B cell (primary cell): ENCODE data around the gene DNAJC1. TPM values are rescaled to one million over a fixed set of nuclear protein-coding genes. Genes with fewer than 3 reads are reported as not detected.

Experiments
- ATAC-seq: fragments of 200-7000 bp; cut with Tn5 transposase; one replicate; pipeline ENCODE4 v1.10.0; 2021; ENCODE audit warnings: low read depth, mild to moderate bottlenecking, moderate number of reproducible peaks, moderate library complexity
- CTCF ChIA-PET: fragments of 350-600 bp; sonication (Branson Sonifier 250); formaldehyde crosslinking; loops from one replicate; lab custom pipeline; 2021; ENCODE audit warnings: antibody characterized with exemption, inconsistent platforms; lab: Charles Lee
- POLR2A ChIA-PET: fragments of 350-600 bp; sonication (Branson Sonifier 250); formaldehyde crosslinking; loops from one replicate; lab custom pipeline; 2021; ENCODE audit warnings: antibody characterized with exemption; lab: Charles Lee
- DNase-seq: peaks from one replicate; pipeline ENCODE4 v3.0.0; 2013
- H2AFZ ChIP-seq: 2 replicates; pipeline ENCODE4 v1.6.1; 2012; ENCODE audit warnings: mild to moderate bottlenecking, low read depth, low read length; ENCODE audit not compliant: insufficient read depth, poor library complexity, severe bottlenecking
- H3K27ac ChIP-seq, 2 donors: 1 replicate in 1 of 2; 2 replicates in 1 of 2; pipeline ENCODE4 v1.5.1; 2012 to 2013; ENCODE audit warnings: low read length in 2 of 2, mild to moderate bottlenecking in 2 of 2, moderate library complexity in 1 of 2
- H3K27me3 ChIP-seq, 4 experiments: fragments of 200-600 bp in 1 of 4; sonication (generic) in 1 of 4; replicated peaks in 1 of 4; 1 replicate in 2 of 4; 2 replicates in 2 of 4; pipeline versions ENCODE4 v1.6.1 to v1.7.0; 2013 to 2016; ENCODE audit warnings: low read length in 3 of 4, mild to moderate bottlenecking in 2 of 4, mixed read lengths in 1 of 4, moderate library complexity in 1 of 4; ENCODE audit not compliant: insufficient read depth in 4 of 4, control insufficient read depth in 3 of 4; ENCODE audit errors: control extremely low read depth in 1 of 4
- H3K36me3 ChIP-seq, 2 experiments: replicated peaks in 1 of 2; 1 replicate in 1 of 2; 2 replicates in 1 of 2; pipeline versions ENCODE4 v1.6.1 to v1.7.1; 2013; ENCODE audit warnings: low read length in 1 of 2; ENCODE audit not compliant: insufficient read depth in 2 of 2, control insufficient read depth in 1 of 2; ENCODE audit errors: control extremely low read depth in 1 of 2, extremely low read depth in 1 of 2
- H3K4me1 ChIP-seq, 2 donors: fragments of 200-600 bp in 1 of 2; sonication (generic) in 1 of 2; 1 replicate in 1 of 2; 2 replicates in 1 of 2; pipeline versions ENCODE4 v1.5.1 to v1.6.1; 2013 to 2017; ENCODE audit warnings: low read length in 2 of 2; ENCODE audit not compliant: control insufficient read depth in 2 of 2, insufficient read depth in 2 of 2
- H3K4me2 ChIP-seq: replicated peaks from 2 replicates; pipeline ENCODE3; 2012; ENCODE audit warnings: mild to moderate bottlenecking, low read depth, low read length; ENCODE audit not compliant: poor library complexity, severe bottlenecking
- H3K4me3 ChIP-seq, 5 experiments: fragments of 200-600 bp in 1 of 5; sonication (generic) in 1 of 5; 1 replicate in 3 of 5; 2 replicates in 2 of 5; pipeline versions ENCODE4 v1.5.1 to v1.7.0; 2011 to 2016; ENCODE audit warnings: low read length in 4 of 5, mild to moderate bottlenecking in 4 of 5, low read depth in 2 of 5, control low read depth in 1 of 5, moderate library complexity in 1 of 5; ENCODE audit not compliant: insufficient read depth in 1 of 5; ENCODE audit errors: control extremely low read depth in 1 of 5, extremely low read depth in 1 of 5
- H3K79me2 ChIP-seq: fragments of 200-600 bp; sonication (generic); one replicate; pipeline ENCODE4 v1.6.0; 2016; ENCODE audit warnings: low read length; ENCODE audit not compliant: control insufficient read depth, insufficient read depth
- H3K9ac ChIP-seq: fragments of 200-600 bp; sonication (generic); 2 replicates; pipeline ENCODE4 v1.6.1; 2017; ENCODE audit warnings: mild to moderate bottlenecking, low read length, moderate library complexity
- H3K9me3 ChIP-seq, 3 donors: one replicate each; pipeline versions ENCODE4 v1.6.1 to v1.7.1; 2013; ENCODE audit warnings: low read length in 2 of 3; ENCODE audit not compliant: control insufficient read depth in 2 of 3, insufficient read depth in 1 of 3; ENCODE audit errors: control extremely low read depth in 1 of 3
- H4K20me1 ChIP-seq: 2 replicates; pipeline ENCODE4 v1.6.0; 2012; ENCODE audit warnings: mild to moderate bottlenecking, low read length; ENCODE audit not compliant: insufficient read depth, control insufficient read depth, poor library complexity, severe bottlenecking
- H3K27ac Mint-ChIP-seq: one replicate; pipeline ENCODE4 v1.8.0; 2021; ENCODE audit warnings: mixed read lengths
- H3K27me3 Mint-ChIP-seq: one replicate; pipeline ENCODE4 v1.8.0; 2021; ENCODE audit warnings: mixed read lengths
- H3K4me1 Mint-ChIP-seq: one replicate; pipeline ENCODE4 v1.8.0; 2021; ENCODE audit warnings: mixed read lengths
- H3K4me3 Mint-ChIP-seq: one replicate; pipeline ENCODE4 v1.8.0; 2021; ENCODE audit warnings: mixed read lengths
- H3K9me3 Mint-ChIP-seq: one replicate; pipeline ENCODE4 v1.8.0; 2022; ENCODE audit warnings: mixed read lengths; ENCODE audit not compliant: insufficient read depth
- EZH2 ChIP-seq: IDR thresholded peaks from 2 replicates; pipeline ENCODE4 v1.6.1; 2012; ENCODE audit warnings: borderline replicate concordance, low read depth, mild to moderate bottlenecking, moderate library complexity, low read length; ENCODE audit not compliant: insufficient read depth, poor library complexity, severe bottlenecking
- WGBS: methylation state at CpG from one replicate; pipeline ENCODE4 v1.1.5; 2013; ENCODE audit warnings: missing lambda C conversion rate; ENCODE audit not compliant: insufficient coverage; 5-methylcytosine and 5-hydroxymethylcytosine counted together
- intact Hi-C: fragments of 100-400 bp; cut with micrococcal nuclease; formaldehyde crosslinking; loops from one replicate; pipeline ENCODE4 v1.10.0; 2022
- polyA plus RNA-seq: library from polyadenylated mRNA; depleted of rRNA; stranded (reverse); fragments of >200 nt; gene quantifications from 2 replicates; pipeline ENCODE4 v1.2.3, GENCODE V29; 2012
- total RNA-seq, 2 donors: library from RNA; stranded (reverse); fragments of 120-200 nt in 1 of 2; gene quantifications; 1 replicate in 1 of 2; 2 replicates in 1 of 2; pipeline versions ENCODE4 v1.2.3 to v1.2.4, GENCODE V29; 2013 to 2022
- TF ChIP-seq, protein P1 (sequence below): fragments of 200-600 bp; IDR thresholded peaks from one replicate; pipeline ENCODE4 v1.8.0; 2022; ENCODE audit warnings: antibody characterized with exemption, mild to moderate bottlenecking

The DNAJC1 gene
- total and polyA plus RNA-seq, 2 donors (not counting 1 experiment from before 2014, with no cell fraction given): 9.4 to 15.4 TPM

DNA sequence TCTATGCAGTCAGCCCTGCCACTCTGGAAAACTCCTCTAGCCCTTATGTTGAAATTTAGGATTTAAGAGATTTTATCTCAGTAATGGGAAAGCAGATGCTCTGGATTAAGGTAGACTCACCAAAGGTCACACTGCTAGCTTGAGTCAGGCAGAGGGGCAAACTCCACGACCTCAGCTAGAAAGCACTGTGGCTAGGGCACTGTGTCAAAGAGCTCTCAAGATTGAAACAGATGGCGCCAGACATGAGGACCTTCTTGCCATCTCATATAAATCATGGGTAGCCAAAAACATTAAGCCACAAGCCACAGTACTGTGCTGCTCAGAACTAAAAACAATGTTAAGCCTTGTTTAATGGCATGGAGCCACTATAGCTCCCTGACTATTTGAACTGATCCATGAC is 188.7 kb downstream of the DNAJC1 start:
- H3K36me3 ChIP-seq: no peaks in the 10 kb centered on the region
- TF ChIP-seq, protein P1, sequence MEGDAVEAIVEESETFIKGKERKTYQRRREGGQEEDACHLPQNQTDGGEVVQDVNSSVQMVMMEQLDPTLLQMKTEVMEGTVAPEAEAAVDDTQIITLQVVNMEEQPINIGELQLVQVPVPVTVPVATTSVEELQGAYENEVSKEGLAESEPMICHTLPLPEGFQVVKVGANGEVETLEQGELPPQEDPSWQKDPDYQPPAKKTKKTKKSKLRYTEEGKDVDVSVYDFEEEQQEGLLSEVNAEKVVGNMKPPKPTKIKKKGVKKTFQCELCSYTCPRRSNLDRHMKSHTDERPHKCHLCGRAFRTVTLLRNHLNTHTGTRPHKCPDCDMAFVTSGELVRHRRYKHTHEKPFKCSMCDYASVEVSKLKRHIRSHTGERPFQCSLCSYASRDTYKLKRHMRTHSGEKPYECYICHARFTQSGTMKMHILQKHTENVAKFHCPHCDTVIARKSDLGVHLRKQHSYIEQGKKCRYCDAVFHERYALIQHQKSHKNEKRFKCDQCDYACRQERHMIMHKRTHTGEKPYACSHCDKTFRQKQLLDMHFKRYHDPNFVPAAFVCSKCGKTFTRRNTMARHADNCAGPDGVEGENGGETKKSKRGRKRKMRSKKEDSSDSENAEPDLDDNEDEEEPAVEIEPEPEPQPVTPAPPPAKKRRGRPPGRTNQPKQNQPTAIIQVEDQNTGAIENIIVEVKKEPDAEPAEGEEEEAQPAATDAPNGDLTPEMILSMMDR: no peak
- no peak for TF ChIP-seq EZH2
- peaks cover 1 to 17% (median 6%) of the 10 kb centered on the region in 3 donors for H3K9me3 ChIP-seq
- H3K4me1 ChIP-seq: peaks cover 10 to 11% of the 10 kb centered on the region in 2 donors
- H4K20me1 ChIP-seq: no peaks in the 10 kb centered on the region
- ATAC-seq (no peak), DNase-seq (no peak)
- POLR2A ChIA-PET: no interaction called here
- no peak overlapping the region for H3K27ac Mint-ChIP-seq
- H3K4me3 Mint-ChIP-seq: no peak overlapping the region
- no peak overlapping the region for H3K27ac ChIP-seq
- H3K4me3 ChIP-seq: no peak overlapping the region
- WGBS: 88% methylated on average over 2 of the region's 2 CpGs
- no peaks in the 10 kb centered on the region for H3K9me3 Mint-ChIP-seq
- peaks cover 15% of the 10 kb centered on the region for H3K4me1 Mint-ChIP-seq
- H3K4me2 ChIP-seq: no peak overlapping the region
- intact Hi-C loops: no loop called here
- H3K79me2 ChIP-seq: no peaks in the 10 kb centered on the region
- no peak overlapping the region for H3K9ac ChIP-seq
- no peak overlapping the region for H2AFZ ChIP-seq
- no peaks in the 10 kb centered on the region for H3K27me3 ChIP-seq
- CTCF ChIA-PET: no interaction called here
- H3K27me3 Mint-ChIP-seq: no peaks in the 10 kb centered on the region

DNA sequence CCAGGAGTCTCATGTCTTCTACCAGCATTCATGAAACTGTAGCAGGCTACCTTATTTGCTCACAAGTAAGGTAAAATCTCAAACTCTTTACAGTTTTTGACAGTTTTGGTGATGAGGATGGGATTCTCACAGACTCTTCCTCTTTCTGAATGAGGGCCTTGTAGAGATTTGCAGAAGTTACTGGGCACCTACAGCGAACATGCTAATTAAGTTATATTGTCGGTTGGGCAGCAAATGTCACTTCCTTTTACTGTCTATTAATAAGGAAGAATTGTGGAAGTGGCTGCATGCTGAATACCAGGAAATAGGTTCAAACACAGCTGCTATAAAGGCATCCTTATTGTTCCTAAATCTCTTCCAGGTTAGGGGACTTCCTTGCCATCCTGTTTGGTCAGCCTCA is 189.6 kb downstream of the DNAJC1 start:
- no peak overlapping the region for H3K4me3 Mint-ChIP-seq
- peak overlapping the region; percentile 66 for H3K27ac Mint-ChIP-seq
- no peaks in the 10 kb centered on the region for H3K27me3 Mint-ChIP-seq

More for the DNA sequence above, 189.6 kb downstream of the DNAJC1 start:
- ATAC-seq: no peak
- Histone ChIP-seq H3K4me3 (no peak overlapping the region), H4K20me1 (no peaks in the 10 kb centered on the region), H3K36me3 (no peaks in the 10 kb centered on the region), H3K27me3 (no peaks in the 10 kb centered on the region), H3K4me2 (peak overlapping the region; percentile 20), H3K27ac (peak overlapping the region in 1 of 2 donors; percentile 17), H3K9me3 (peaks cover 1 to 17% (median 6%) of the 10 kb centered on the region in 3 donors), H3K9ac (no peak overlapping the region), H3K79me2 (no peaks in the 10 kb centered on the region), H2AFZ (no peak overlapping the region), H3K4me1 (peaks cover 10 to 11% of the 10 kb centered on the region in 2 donors)
- no peak for TF ChIP-seq EZH2
- TF ChIP-seq, protein P1: no peak
- intact Hi-C loops: no loop called here
- no CpG with 5 or more reads among the region's 2 CpGs for WGBS
- no peaks in the 10 kb centered on the region for H3K9me3 Mint-ChIP-seq
- DNase-seq: peak; percentile 25
- POLR2A ChIA-PET: no interaction called here
- CTCF ChIA-PET: no interaction called here
- H3K4me1 Mint-ChIP-seq: peaks cover 15% of the 10 kb centered on the region
